Ovary (tissue), 9 donors: Measurements from ENCODE around the gene SPEG. TPM values are rescaled to one million over a fixed set of nuclear protein-coding genes. Genes with fewer than 3 reads are reported as not detected.

Experiments used
- DNase-seq, 5 donors: peaks; one replicate each; pipeline ENCODE4 v3.0.0-alpha.2; 2019 to 2020
- H3K27ac ChIP-seq, 2 donors: fragments of 200-600 bp; one replicate each; pipeline versions ENCODE4 v1.5.1 to v1.8.0; 2019 to 2022
- H3K27me3 ChIP-seq: fragments of 200-600 bp; one replicate; pipeline ENCODE4 v1.8.0; 2022
- H3K36me3 ChIP-seq: fragments of 200-600 bp; sonication (generic); one replicate; pipeline ENCODE4 v1.5.1; 2019
- H3K4me1 ChIP-seq: one replicate; pipeline ENCODE4 v1.8.1; 2013; ENCODE audit warnings: mild to moderate bottlenecking, moderate library complexity; ENCODE audit not compliant: insufficient read depth
- H3K4me3 ChIP-seq: fragments of 200-600 bp; sonication (generic); one replicate; pipeline ENCODE4 v1.5.1; 2017
- H3K9me3 ChIP-seq, 2 donors: fragments of 200-600 bp in 1 of 2; sonication (generic) in 1 of 2; one replicate each; pipeline versions ENCODE4 v1.5.1 to v1.8.1; 2013 to 2019; ENCODE audit warnings: mild to moderate bottlenecking in 1 of 2, moderate library complexity in 1 of 2
- EP300 ChIP-seq: sonication (generic); formaldehyde crosslinking; IDR thresholded peaks from one replicate; pipeline ENCODE4 v1.6.1; 2017; ENCODE audit warnings: antibody characterized with exemption
- POLR2A ChIP-seq: fragments of 450-650 bp; IDR thresholded peaks from one replicate; pipeline ENCODE4 v1.6.1; 2017; ENCODE audit warnings: antibody characterized with exemption, mild to moderate bottlenecking, moderate library complexity
- WGBS, 3 donors: extraction: QIAGEN DNeasy Blood & Tissue Kit in 1 of 3; methylation state at CpG; one replicate each; pipeline versions ENCODE4 v1.1.5 to v1.1.7; 2013 to 2017; 5-methylcytosine and 5-hydroxymethylcytosine counted together
- intact Hi-C, 4 donors: fragments of 100-400 bp; cut with DNase I; formaldehyde crosslinking; loops; one replicate each; pipeline versions ENCODE4 v1.11.0 to v1.15.1; 2022 to 2023
- polyA plus RNA-seq, 2 donors: library from polyadenylated mRNA; stranded (reverse); fragments of 200-250 nt in 1 of 2; fragments of 350-450 nt in 1 of 2; fragmentation: Illumina TruSeq in 1 of 2; extraction: RNeasy Lipid Tissue Mini Kit (QIAGEN cat#74804) in 1 of 2; gene quantifications; one replicate each; pipeline ENCODE4 v1.2.3, GENCODE V29; 2013 to 2014
- total RNA-seq, 7 donors: library from RNA; depleted of rRNA in 2 of 7; stranded (reverse); fragments of >200 nt in 2 of 7; fragmentation: NEBNext Ultra II Directional in 3 of 7; extraction: Animal tissue kit (Norgen Biotek cat#: 25700) in 3 of 7; gene quantifications; one replicate each; pipeline versions ENCODE4 v1.1.0 to v1.2.4, GENCODE V29; 2016 to 2023
- TF ChIP-seq, protein P1 (sequence below), 3 donors: fragments of 450-650 bp in 2 of 3; fragments of 200-600 bp in 1 of 3; IDR thresholded peaks; one replicate each; pipeline versions ENCODE4 v1.5.1 to v1.8.0; 2016 to 2022; ENCODE audit warnings: antibody characterized with exemption in 3 of 3, mild to moderate bottlenecking in 1 of 3
- donor health status: DM: no; HTN: no; CAD: no; lungs with moderate emphysema.
- donor health status: DM: no; HTN: no; CAD: no.
- donor health status: Bipolar disorder and iron deficiency.
- donor health status: DM: yes; HTN: yes; CAD: no.
- donor health status: DM: no; HTN: no; CAD: no.
- donor health status: DM: yes; HTN: yes; CAD: no.

SPEG gene
- total and polyA plus RNA-seq, 9 donors = 9.9 to 79.7 (median 29.6) TPM

DNA sequence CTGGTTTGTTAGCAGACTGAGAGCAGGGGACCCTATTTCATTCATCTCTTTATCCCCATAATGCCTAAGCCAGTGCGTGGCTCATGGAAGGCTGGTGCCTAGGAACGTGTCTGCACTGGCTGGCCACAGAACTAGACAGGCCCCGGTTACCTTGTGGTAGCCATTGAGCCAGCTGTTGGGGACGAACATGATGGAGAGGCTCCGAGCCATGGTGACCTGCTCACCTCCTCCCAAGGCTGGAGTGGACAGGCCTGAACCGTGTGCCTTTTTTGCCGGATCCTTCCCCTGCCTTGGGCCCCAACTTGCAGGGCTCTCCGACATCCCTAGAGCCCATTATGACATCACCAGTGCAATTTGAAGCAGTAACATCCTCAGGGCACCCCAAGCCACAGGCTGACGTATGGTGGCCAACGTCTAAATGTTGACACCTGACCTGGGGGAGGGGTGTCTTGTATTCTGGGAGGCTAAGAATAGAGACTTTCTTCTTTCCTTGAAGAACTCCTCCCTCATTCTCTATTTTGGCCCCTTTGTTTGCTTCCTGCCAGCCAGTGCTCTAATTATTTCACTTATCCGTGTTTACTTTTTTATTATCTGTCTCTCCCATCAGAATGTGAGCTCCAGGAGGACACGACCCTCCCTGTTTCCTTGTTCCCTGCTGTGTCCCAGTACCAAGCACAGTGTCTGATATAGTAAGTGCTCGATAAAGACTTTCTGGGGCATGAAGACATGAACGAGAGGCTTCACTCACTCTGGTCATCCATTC is 34.7 kb upstream of the SPEG start:
- Histone ChIP-seq H3K36me3 (no peaks in the 10 kb centered on the region), H3K4me3 (no peak overlapping the region), H3K27me3 (no peaks in the 10 kb centered on the region), H3K27ac (no peak overlapping the region), H3K9me3 (no peaks in the 10 kb centered on the region), H3K4me1 (peaks cover 2% of the 10 kb centered on the region)
- TF ChIP-seq POLR2A = no peak
- TF ChIP-seq EP300 = no peak
- TF ChIP-seq, protein P1, sequence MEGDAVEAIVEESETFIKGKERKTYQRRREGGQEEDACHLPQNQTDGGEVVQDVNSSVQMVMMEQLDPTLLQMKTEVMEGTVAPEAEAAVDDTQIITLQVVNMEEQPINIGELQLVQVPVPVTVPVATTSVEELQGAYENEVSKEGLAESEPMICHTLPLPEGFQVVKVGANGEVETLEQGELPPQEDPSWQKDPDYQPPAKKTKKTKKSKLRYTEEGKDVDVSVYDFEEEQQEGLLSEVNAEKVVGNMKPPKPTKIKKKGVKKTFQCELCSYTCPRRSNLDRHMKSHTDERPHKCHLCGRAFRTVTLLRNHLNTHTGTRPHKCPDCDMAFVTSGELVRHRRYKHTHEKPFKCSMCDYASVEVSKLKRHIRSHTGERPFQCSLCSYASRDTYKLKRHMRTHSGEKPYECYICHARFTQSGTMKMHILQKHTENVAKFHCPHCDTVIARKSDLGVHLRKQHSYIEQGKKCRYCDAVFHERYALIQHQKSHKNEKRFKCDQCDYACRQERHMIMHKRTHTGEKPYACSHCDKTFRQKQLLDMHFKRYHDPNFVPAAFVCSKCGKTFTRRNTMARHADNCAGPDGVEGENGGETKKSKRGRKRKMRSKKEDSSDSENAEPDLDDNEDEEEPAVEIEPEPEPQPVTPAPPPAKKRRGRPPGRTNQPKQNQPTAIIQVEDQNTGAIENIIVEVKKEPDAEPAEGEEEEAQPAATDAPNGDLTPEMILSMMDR (IDR thresholded peaks at IDR 0.05) = no peak
- intact Hi-C loops = loop anchor here in 3 of 4 donors (5.0 kb wide), 2 partner anchors 132 to 292 kb away; no protein-coding TSS in a partner anchor
- no peak for DNase-seq
- 73 to 75% (median 74%) methylated on average over 14 of the region's 14 CpGs for WGBS, 3 donors

DNA sequence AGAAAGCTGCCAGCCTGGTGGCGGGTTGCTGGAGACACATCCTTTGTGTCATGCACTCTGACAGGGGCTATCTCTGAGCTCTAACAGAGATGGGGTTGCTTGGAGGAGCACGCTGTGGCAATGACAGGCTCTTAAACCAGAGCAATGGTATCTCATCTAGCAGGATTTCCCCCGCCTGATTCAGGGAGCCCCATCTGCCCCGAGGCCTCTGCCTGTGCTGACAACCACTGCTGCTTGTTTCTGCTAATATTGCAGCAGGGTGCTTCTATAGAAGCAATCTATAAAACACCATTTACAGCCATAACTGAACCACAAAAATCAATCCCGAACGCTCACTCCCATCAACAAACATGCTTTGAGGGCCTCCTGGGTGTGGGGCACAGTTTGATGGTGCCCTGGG is 34.1 kb upstream of the SPEG start:
- Histone ChIP-seq H3K27me3 (no peaks in the 10 kb centered on the region), H3K4me3 (no peak overlapping the region), H3K9me3 (no peaks in the 10 kb centered on the region), H3K4me1 (peaks cover 2% of the 10 kb centered on the region), H3K27ac (no peak overlapping the region), H3K36me3 (no peaks in the 10 kb centered on the region)
- TF ChIP-seq EP300 (no peak), POLR2A (no peak)
- TF ChIP-seq, protein P1 (IDR thresholded peaks at IDR 0.05) = no peak
- DNase-seq = no peak
- WGBS, 3 donors = 60 to 61% (median 60%) methylated on average over 6 of the region's 6 CpGs
- intact Hi-C loops = loop anchor here in 3 of 4 donors (5.0 kb wide), 2 partner anchors 132 to 292 kb away; no protein-coding TSS in a partner anchor

DNA sequence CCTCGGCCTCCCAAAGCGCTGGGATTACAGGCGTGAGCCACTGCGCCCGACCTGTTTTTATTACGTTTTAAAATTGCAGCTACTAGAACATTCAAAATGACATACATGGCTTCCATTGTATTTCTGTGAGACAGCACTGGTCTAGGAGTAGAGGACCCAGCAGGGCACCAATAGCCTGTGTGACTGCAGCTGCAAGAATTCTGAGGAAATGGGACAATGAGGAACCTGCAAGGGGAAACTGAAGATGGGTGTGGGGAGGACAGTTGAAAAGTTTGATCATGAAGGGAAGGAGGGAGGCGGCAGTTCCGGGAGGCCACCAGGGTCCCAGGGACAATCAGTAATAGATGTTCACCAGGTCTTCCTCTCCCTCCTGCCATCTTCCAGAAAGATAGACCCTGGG is 33.0 kb upstream of the SPEG start:
- Histone ChIP-seq H3K27me3 (no peaks in the 10 kb centered on the region), H3K36me3 (no peaks in the 10 kb centered on the region), H3K9me3 (no peaks in the 10 kb centered on the region), H3K27ac (no peak overlapping the region), H3K4me1 (peaks cover 2% of the 10 kb centered on the region), H3K4me3 (no peak overlapping the region)
- 91 to 95% (median 92%) methylated on average over 8 of the region's 8 CpGs for WGBS, 3 donors
- no peak for DNase-seq
- TF ChIP-seq, protein P1 (IDR thresholded peaks at IDR 0.05) = no peak
- no peak for TF ChIP-seq EP300
- TF ChIP-seq POLR2A = no peak
- intact Hi-C loops = loop anchor here in 3 of 4 donors (5.0 kb wide), 2 partner anchors 131 to 291 kb away; no protein-coding TSS in a partner anchor

DNA sequence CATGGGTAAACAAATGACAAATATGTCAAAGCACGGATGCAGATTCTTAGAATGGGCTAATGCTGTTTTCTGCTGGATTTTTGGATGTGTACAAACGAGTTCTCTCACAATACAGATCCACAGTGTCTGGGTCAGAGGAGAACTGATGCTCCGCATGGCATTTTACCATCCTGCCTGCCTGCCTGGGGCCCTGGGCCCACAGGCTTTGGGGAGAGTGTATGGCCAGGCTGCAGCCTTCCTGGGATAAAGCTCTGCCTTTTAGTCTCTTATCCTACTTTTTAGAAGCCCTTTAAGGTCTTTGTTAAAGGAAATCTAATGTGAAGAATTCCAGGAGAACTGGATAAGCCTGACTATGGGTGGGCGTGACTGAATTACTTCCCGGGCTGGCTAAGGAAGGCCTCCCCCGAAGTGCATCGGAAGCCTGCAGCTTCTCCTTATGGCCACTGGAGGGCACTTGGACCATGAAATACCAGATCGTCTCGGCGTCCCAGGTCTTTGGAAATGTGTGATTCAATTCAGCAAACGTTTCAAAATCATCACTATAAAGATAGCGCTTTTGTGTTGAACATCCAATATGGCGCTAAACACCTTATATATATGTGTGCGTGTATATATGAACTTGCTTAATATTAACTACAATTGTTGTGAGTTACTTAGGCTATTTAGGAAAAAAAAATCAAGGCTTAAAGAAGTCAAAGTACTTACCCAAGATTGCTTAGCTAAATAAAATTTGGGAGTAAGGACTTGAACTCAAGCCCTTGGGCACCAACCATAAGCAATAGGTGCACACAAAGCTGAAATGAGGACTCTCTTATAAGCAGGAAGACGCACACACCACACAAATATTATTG is 31.8 kb upstream of the SPEG start:
- H3K27me3 ChIP-seq = no peaks in the 10 kb centered on the region
- H3K4me1 ChIP-seq = peaks cover 2% of the 10 kb centered on the region
- no peaks in the 10 kb centered on the region for H3K36me3 ChIP-seq
- intact Hi-C loops = loop anchor here in 3 of 4 donors (1.0 to 5.0 kb wide), 3 partner anchors 127 to 289 kb away; no protein-coding TSS in a partner anchor
- no peak for TF ChIP-seq POLR2A
- TF ChIP-seq, protein P1 (IDR thresholded peaks at IDR 0.05) = peak; percentile 69 to 85 (median 71)
- TF ChIP-seq EP300 = no peak
- peak; percentile 68 to 77 (median 71) for DNase-seq
- H3K27ac ChIP-seq = no peak overlapping the region
- no peak overlapping the region for H3K4me3 ChIP-seq
- WGBS, 3 donors = 19 to 20% (median 19%) methylated on average over 15 of the region's 15 CpGs
- H3K9me3 ChIP-seq = no peaks in the 10 kb centered on the region
